ENCODE results near the gene SYNE2.

- TF ChIP-seq CTCF (IDR thresholded peaks at IDR 0.05) (no peak), POLR2A (IDR thresholded peaks at IDR 0.05) (no peak)
These were observed 345.2 kb downstream of the SYNE2 start for GRCh38 chr14:64197996-64198395.
